Left ventricle myocardium inferior (tissue), 1 donor: ENCODE data around the gene HBQ1. TPM values are rescaled to one million over a fixed set of nuclear protein-coding genes. Genes with fewer than 3 reads are reported as not detected.
A peak's percentile ranks its signal among the peaks of the same experiment; 100 is the strongest.

Experiments used
- DNase-seq: peaks from one replicate; pipeline ENCODE4 v3.0.0-alpha.2; 2020
- H3K27ac ChIP-seq: fragments of 200-600 bp; replicated peaks from 2 replicates; pipeline ENCODE4 v1.8.0; 2021
- H3K27me3 ChIP-seq: fragments of 200-600 bp; 2 replicates; pipeline ENCODE4 v1.8.0; 2021; ENCODE audit warnings: low read depth
- H3K36me3 ChIP-seq: fragments of 200-600 bp; 2 replicates; pipeline ENCODE4 v1.8.0; 2021
- H3K4me1 ChIP-seq: fragments of 200-600 bp; 2 replicates; pipeline ENCODE4 v1.8.0; 2021
- H3K4me3 ChIP-seq: fragments of 200-600 bp; 2 replicates; pipeline ENCODE4 v1.8.0; 2021; ENCODE audit warnings: mild to moderate bottlenecking, moderate library complexity
- H3K9me3 ChIP-seq: fragments of 200-600 bp; replicated peaks from 2 replicates; pipeline ENCODE4 v1.8.0; 2021
- intact Hi-C: fragments of 100-400 bp; cut with micrococcal nuclease; formaldehyde crosslinking; loops from one replicate; pipeline ENCODE4 v1.11.0; 2022
- total RNA-seq: library from RNA; stranded (reverse); fragmentation: NEBNext Ultra II Directional; extraction: Animal tissue kit (Norgen Biotek cat#: 25700); gene quantifications from one replicate; pipeline ENCODE4 v1.2.1, GENCODE V29; 2021
- TF ChIP-seq, protein P1 (sequence below): fragments of 200-600 bp; IDR thresholded peaks from 2 replicates; pipeline ENCODE4 v1.8.0; 2021; ENCODE audit warnings: antibody characterized with exemption, mild to moderate bottlenecking, borderline replicate concordance
- donor health status: DM: no; HTN: yes; CAD: no; lungs with severe emphysema.

HBQ1 gene
- total RNA-seq, 1 donor from 2014 or later = not detected

DNA sequence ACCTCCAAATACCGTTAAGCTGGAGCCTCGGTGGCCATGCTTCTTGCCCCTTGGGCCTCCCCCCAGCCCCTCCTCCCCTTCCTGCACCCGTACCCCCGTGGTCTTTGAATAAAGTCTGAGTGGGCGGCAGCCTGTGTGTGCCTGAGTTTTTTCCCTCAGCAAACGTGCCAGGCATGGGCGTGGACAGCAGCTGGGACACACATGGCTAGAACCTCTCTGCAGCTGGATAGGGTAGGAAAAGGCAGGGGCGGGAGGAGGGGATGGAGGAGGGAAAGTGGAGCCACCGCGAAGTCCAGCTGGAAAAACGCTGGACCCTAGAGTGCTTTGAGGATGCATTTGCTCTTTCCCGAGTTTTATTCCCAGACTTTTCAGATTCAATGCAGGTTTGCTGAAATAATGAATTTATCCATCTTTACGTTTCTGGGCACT lies 2.9 kb upstream of the HBQ1 start:
- intact Hi-C loops = no loop called here

DNA sequence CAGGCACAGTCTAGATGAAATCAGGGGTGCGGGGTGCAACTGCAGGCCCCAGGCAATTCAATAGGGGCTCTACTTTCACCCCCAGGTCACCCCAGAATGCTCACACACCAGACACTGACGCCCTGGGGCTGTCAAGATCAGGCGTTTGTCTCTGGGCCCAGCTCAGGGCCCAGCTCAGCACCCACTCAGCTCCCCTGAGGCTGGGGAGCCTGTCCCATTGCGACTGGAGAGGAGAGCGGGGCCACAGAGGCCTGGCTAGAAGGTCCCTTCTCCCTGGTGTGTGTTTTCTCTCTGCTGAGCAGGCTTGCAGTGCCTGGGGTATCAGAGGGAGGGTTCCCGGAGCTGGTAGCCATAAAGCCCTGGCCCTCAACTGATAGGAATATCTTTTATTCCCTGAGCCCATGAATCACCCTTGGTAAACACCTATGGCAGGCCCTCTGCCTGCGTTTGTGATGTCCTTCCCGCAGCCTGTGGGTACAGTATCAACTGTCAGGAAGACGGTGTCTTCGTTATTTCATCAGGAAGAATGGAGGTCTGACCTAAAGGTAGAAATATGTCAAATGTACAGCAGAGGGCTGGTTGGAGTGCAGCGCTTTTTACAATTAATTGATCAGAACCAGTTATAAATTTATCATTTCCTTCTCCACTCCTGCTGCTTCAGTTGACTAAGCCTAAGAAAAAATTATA lies 2.1 kb upstream of the HBQ1 start:
- intact Hi-C loops = no loop called here
- H3K4me1 ChIP-seq = peaks cover 25% of the 10 kb centered on the region
- TF ChIP-seq, protein P1, sequence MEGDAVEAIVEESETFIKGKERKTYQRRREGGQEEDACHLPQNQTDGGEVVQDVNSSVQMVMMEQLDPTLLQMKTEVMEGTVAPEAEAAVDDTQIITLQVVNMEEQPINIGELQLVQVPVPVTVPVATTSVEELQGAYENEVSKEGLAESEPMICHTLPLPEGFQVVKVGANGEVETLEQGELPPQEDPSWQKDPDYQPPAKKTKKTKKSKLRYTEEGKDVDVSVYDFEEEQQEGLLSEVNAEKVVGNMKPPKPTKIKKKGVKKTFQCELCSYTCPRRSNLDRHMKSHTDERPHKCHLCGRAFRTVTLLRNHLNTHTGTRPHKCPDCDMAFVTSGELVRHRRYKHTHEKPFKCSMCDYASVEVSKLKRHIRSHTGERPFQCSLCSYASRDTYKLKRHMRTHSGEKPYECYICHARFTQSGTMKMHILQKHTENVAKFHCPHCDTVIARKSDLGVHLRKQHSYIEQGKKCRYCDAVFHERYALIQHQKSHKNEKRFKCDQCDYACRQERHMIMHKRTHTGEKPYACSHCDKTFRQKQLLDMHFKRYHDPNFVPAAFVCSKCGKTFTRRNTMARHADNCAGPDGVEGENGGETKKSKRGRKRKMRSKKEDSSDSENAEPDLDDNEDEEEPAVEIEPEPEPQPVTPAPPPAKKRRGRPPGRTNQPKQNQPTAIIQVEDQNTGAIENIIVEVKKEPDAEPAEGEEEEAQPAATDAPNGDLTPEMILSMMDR = no peak
- H3K27ac ChIP-seq = no peak overlapping the region
- H3K4me3 ChIP-seq = no peak overlapping the region
- no peaks in the 10 kb centered on the region for H3K36me3 ChIP-seq
- no peaks in the 10 kb centered on the region for H3K9me3 ChIP-seq
- peaks cover 67% of the 10 kb centered on the region for H3K27me3 ChIP-seq
- DNase-seq = no peak

More for the DNA sequence above, 2.9 kb upstream of the HBQ1 start:
- H3K36me3 ChIP-seq = no peaks in the 10 kb centered on the region
- H3K27ac ChIP-seq = no peak overlapping the region
- peaks cover 25% of the 10 kb centered on the region for H3K4me1 ChIP-seq
- no peaks in the 10 kb centered on the region for H3K9me3 ChIP-seq
- peaks cover 68% of the 10 kb centered on the region for H3K27me3 ChIP-seq
- no peak overlapping the region for H3K4me3 ChIP-seq
- DNase-seq = peak; percentile 29
- TF ChIP-seq, protein P1 = no peak

DNA sequence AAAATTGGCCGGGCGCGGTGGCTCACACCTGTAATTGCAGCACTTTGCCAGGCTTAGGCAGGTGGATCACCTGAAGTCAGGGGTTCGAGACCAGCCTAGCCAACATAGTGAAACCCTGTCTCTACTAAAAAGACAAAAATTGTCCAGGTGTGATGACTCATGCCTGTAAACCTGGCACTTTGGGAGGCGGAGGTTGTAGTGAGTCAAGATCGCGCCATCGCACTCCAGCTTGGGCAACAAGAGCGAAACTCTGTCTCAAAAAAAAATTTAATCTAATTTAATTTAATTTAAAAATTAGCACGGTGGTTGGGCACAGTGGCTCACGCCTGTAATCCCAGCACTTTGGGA lies 1.6 kb upstream of the HBQ1 start:
- Histone ChIP-seq H3K36me3 (no peaks in the 10 kb centered on the region), H3K4me3 (no peak overlapping the region), H3K27ac (no peak overlapping the region), H3K27me3 (peaks cover 62% of the 10 kb centered on the region), H3K9me3 (no peaks in the 10 kb centered on the region), H3K4me1 (peaks cover 25% of the 10 kb centered on the region)
- intact Hi-C loops = no loop called here
- no peak for DNase-seq
- TF ChIP-seq, protein P1 = no peak

DNA sequence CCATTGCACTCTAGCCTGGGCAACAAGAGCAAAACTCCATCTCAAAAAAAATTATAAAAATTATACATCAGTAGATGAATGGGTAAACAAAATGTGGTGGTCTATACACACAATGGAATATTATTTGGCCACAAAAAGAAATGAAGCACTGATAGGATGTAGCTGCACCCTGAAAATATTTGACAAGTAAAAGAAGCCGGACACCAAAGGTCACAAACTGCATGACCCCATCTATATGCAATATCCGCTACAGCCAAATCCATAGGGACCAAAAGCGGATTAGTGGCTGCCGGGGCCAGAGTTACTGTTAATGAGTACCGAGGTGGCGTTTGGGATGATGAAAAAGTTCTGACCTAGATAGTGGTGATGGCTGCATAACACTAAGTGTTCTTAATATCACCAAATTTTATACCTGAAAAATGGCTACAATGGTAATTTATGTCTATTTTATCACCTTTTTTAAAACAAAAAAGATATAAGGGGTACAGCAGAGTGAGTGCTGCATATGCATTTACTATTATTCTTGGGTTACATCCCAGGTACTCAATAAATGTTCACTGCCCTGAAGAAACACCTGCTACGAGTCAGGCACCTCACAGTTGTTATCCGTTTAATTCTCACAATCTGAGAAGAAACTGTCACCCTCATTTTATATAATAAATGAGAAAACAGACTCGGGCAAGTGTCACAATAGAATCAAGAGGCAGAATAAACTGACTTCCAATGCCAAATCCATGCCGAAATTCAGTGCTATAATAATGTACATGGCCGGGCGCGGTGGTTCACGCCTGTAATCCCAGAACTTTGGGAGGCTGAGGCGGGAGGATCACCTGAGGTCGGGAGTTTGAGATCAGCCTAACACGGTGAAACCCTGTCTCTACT lies 807 bp upstream of the HBQ1 start:
- Histone ChIP-seq H3K4me1 (peaks cover 25% of the 10 kb centered on the region), H3K36me3 (no peaks in the 10 kb centered on the region), H3K27me3 (peaks cover 61% of the 10 kb centered on the region), H3K4me3 (peak overlapping the region; percentile 58), H3K27ac (no peak overlapping the region), H3K9me3 (no peaks in the 10 kb centered on the region)
- TF ChIP-seq, protein P1 = no peak
- intact Hi-C loops = no loop called here
- DNase-seq = no peak

DNA sequence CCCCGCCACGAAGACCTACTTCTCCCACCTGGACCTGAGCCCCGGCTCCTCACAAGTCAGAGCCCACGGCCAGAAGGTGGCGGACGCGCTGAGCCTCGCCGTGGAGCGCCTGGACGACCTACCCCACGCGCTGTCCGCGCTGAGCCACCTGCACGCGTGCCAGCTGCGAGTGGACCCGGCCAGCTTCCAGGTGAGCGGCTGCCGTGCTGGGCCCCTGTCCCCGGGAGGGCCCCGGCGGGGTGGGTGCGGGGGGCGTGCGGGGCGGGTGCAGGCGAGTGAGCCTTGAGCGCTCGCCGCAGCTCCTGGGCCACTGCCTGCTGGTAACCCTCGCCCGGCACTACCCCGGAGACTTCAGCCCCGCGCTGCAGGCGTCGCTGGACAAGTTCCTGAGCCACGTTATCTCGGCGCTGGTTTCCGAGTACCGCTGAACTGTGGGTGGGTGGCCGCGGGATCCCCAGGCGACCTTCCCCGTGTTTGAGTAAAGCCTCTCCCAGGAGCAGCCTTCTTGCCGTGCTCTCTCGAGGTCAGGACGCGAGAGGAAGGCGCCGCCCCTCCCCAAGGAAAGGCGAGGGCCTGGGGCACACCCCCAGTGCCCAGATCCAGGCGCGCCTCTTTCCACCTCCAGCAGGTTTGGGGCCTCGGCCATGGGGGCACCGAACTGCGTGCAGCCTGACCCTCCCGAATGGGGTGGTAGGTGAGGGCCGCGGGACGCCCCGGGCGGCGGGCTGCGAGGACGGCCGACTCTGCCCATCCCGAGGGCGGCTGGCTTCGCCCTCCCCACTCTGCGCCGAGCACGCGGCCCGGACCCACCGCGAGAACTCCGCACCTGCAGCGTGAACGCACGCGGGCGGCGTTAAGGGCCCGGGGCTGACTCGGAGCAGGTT lies 664 bp downstream of the HBQ1 start:
- DNase-seq = no peak
- Histone ChIP-seq H3K4me3 (peak overlapping the region; percentile 58), H3K4me1 (peaks cover 21% of the 10 kb centered on the region), H3K9me3 (no peaks in the 10 kb centered on the region), H3K27me3 (peaks cover 46% of the 10 kb centered on the region), H3K36me3 (no peaks in the 10 kb centered on the region), H3K27ac (no peak overlapping the region)
- intact Hi-C loops = no loop called here
- TF ChIP-seq, protein P1 = no peak
